HG02870 (cell line): ENCODE data around the gene CFAP97D1.
"Not testable (repeated sequence)": the region's sequence is repeated elsewhere in the genome, so short reads cannot be mapped to it uniquely, and the experiment has no call there.

Source experiments
- ATAC-seq: cut with Tn5 transposase; IDR thresholded peaks from one replicate; pipeline ENCODE4 v1.9.1; 2021; ENCODE audit warnings: mild to moderate bottlenecking, moderate library complexity; ENCODE audit not compliant: unreplicated experiment

The CFAP97D1 gene

DNA sequence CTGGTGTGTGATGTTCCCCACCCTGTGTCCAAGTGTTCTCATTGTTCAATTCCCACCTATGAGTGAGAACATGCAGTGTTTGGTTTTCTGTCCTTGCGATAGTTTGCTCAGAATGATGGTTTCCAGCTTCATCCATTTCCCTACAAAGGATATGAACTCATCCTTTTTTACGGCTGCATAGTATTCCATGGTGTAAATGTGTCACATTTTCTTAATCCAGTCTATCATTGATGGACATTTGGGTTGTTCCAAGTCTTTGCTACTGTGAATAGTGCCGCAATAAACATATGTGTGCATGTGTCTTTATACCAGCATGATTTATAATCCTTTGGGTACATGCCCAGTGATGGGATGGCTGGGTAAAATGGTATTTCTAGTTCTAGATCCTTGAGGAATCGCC is 12.4 kb downstream of the CFAP97D1 start:
- not testable (repeated sequence) for ATAC-seq

DNA sequence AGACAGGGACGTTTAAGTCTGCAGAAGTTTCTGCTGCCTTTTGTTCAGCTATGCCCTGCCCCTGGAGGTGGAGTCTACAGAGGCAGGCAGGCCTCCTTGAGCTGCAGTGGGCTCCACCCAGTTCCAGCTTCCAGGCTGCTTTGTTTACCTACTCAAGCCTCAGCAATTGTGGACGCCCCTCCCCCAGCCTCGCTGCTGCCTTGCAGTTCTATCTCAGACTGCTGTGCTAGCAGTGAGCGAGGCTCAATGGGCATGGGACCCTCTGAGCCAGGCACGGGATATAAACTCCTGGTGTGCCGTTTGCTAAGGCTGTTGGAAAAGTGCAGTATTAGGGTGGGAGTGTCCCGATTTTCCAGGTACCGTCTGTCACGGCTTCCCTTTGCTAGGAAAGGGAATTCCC is 17.8 kb downstream of the CFAP97D1 start:
- not testable (repeated sequence) for ATAC-seq

GRCh38 chr17:43799047-43799446 is 18.8 kb downstream of the CFAP97D1 start:
- no peak for ATAC-seq

DNA sequence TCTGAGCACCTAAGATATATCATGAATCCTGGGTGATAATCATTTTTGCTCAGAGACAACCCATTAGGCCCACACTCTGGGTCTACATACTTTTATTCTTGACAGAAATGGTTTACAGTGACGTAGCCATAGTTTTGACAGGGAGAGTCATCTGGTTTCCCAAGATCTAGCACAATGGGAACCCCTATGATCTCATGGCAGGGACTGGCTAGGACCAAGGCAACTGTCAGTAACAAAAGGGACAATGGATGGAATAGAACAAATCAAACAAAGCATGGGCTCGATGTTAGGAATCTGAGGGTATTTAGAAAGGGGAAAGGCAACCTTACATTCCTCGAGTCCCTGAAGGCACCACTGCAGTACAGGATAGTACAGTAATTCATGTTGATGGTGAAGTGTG is 20.5 kb downstream of the CFAP97D1 start:
- ATAC-seq = no peak

- ATAC-seq = no peak
These were observed 21.6 kb downstream of the CFAP97D1 start for GRCh38 chr17:43801844-43802243.

- ATAC-seq = no peak
These were observed 23.5 kb downstream of the CFAP97D1 start for GRCh38 chr17:43803758-43804157.

DNA sequence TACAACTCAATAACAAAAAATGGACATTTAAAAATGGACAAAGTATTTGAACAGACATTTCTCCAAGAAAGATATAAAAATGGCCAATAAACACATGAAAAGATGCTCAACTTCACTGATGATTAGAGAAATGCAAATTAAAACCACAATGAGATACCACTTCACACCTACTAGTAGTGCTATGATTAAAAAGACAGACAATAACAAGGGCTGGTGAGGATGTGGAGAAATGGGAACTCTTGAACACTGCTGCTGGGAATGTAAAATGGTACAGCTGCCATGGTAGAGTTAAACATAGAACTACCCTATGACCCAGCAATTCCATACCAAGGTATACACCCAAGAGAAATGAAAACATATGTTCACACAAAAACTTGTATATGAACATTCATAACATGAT is 24.9 kb downstream of the CFAP97D1 start:
- no peak for ATAC-seq

DNA sequence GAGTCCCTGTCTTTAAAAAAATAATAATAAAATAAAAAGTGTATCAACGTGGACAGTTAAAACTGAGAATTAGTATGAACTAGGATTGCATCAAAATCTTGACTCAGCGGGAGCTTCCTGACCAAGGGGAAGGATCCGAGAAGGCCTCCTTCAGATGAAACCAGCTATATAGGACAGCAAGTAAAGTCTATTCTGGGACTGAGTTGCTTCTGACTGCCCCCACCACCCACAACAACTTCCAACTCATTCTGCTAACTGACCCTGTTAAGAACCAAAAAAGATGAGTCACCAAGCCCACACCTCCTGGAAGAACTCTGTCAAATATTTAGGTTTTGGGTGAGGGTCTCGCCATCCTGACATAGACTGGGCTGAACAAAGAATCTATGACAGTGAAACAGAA is 27.8 kb downstream of the CFAP97D1 start:
- no peak for ATAC-seq

- ATAC-seq = no peak
These were observed 28.9 kb downstream of the CFAP97D1 start for GRCh38 chr17:43809121-43809520.

- ATAC-seq = no peak
These were observed 30.0 kb downstream of the CFAP97D1 start for GRCh38 chr17:43810226-43810715.

DNA sequence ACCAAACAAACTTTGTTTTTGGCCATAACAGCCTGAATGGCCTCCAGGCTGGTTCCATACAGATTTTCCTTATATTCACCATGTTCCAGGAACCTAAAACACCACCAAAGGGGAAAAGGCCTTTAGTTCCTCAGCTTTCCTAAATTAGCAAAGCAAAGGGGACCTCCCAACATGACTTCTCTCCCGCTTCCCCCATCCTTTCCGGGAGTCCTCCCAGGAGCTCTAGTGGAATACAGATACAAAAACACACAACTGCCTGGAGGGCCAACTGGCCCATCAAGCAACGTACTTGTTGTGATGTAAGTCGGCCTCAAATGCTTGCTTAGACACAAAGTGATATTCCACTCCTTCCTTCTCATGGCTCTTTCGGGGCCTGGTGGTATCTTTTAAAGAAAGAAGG is 30.6 kb downstream of the CFAP97D1 start:
- ATAC-seq = no peak

- ATAC-seq = no peak
These were observed 32.4 kb downstream of the CFAP97D1 start for GRCh38 chr17:43812396-43813265.

GRCh38 chr17:43813386-43813785 is 33.2 kb downstream of the CFAP97D1 start:
- no peak for ATAC-seq

DNA sequence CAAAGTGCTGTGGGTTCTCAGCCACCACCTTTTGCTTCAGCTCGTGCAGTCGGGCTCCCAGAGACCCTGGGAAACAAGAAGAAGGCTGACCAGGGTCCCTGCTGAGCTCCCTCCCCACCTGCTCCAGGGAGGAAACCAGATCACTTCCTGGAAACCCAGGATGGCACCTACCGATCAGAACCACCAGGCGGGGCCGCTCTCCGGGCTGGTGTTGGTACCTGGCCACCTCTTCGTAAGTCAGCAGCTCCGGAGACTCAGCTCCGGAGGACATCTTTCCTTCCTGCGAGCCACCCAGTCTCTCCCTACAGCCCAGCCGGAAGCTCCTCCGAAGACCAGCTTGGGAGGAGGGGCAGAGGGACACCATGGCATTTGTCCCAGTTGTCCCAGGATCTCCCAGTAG is 33.8 kb downstream of the CFAP97D1 start:
- ATAC-seq = no peak

GRCh38 chr17:43814714-43815113 is 34.5 kb downstream of the CFAP97D1 start:
- ATAC-seq = no peak

GRCh38 chr17:43816336-43817320 is 36.4 kb downstream of the CFAP97D1 start:
- no peak for ATAC-seq

DNA sequence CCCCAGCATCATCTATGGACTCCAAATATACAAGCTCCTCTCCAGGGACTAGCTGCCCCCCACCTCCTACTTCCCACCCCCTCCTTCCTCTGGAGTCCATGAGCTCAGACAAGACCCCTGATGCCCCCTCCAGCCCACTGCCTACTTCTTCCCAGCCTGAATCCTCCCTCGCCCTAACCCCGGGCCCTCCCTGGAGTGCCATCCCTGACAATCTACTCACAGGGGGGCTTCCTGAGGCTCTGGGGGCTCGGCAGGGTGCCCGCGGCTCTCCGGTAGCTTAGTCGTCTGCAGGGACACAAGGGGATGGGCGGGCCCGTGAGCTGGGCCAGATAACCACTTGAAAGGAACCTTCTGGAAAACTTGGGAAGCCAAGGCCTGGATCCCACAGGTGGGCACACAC is 37.6 kb downstream of the CFAP97D1 start:
- ATAC-seq = no peak

DNA sequence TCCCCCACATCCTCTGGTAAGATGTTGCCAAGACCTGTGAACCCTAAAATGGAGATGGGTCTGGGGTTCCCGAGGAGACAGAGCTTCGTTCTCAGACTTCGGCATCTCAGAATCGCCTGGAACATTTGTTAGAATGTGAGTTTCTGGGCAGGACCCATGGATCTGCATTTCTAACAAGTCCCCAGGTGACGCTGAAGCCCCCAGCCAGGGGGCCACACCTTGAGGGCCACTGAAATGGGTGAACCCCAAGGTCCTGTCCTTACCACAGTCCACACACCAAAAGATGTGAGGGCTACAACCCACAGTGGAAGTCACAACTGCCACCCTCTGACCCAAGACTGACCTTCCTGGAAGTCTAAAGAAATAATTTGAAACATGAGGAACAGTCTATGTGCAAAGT is 38.7 kb downstream of the CFAP97D1 start:
- no peak for ATAC-seq

DNA sequence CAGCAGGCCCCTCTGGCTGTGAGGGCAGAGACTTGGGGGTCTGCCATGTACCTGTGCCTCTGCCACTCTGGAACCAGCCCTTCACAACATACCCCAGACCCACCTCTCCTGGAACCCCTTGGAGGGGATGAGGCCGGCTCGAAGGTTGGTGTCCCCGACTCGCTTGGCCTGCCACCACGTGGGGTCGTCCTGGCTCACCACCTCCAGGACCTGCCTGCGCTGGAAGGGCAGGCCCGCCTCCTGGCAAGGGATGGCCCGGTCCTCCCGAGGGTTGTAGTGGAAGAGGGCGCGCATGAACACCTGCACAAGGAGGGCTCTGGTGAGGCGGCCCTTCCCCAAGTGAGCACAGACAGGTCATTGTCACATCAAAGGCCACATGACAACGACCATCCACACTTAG is 40.5 kb downstream of the CFAP97D1 start:
- ATAC-seq = no peak

DNA sequence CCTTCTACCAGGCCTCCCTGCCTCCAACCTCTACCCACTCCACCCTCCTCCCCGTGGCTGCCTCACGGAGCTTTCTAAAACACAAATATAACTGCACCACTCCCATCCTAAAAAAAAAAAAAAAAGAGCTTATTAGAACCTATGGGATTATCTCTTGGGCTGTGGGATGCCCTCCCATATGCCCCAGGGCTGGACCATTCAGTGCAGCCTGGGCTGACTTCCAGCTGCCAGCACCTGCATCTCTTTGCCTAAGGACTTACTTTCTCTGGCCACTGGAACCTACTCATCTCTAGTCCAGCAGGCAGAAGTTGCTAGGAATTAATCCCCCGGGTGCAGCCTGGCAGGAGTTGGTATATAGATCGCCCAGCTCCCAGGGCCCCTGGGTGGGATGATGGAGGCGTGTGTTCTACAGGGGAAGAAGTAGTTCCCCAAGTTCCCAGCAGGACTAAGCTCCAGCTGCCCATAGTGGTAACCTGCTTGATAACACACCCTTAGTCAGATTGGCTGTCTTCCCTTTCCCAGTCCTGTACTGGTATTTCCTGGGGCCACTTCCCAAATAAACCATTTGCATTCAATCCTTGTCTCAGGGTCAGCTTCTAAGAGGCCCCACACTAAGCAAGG is 42.4 kb downstream of the CFAP97D1 start:
- ATAC-seq = no peak
